ENCODE data around the gene RIT2.

DNA sequence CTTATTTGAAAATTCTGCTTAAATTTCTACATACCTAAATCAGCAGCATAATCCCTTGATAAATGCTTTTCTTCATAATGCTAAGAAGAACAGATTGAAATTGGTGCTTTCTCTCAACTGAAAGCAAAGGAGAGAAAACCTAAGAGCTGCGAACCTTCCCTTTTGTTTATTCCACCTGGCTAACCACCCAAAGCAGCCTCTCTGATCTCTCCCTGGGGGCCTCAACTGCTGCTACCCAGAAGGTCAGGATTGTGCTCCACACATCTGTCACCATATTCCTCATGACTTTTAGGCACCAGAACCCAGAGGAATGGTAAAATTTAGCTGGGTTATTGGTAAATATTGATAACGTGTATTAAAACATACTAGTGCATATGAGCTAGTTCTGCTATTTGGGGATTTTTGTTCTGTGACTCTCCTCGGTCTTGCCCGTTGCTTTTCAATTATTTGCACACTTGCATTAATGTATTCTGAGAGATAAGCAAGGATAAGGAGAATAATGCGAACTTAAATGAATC lies 334.1 kb downstream of the RIT2 start:
- TF ChIP-seq ZFP30 (CRISPR knock-in tag; IDR thresholded peaks at IDR 0.05) (no peak), ZNF8 (CRISPR knock-in tag; IDR thresholded peaks at IDR 0.05) (no peak), PATZ1 (CRISPR knock-in tag; IDR thresholded peaks at IDR 0.05; ENCODE audit: borderline replicate concordance) (no peak), PPARA (CRISPR knock-in tag; IDR thresholded peaks at IDR 0.05; ENCODE audit: borderline replicate concordance) (no peak), ZFP3 (CRISPR knock-in tag; IDR thresholded peaks at IDR 0.05) (no peak), RARB (CRISPR knock-in tag; IDR thresholded peaks at IDR 0.05) (no peak), TCF4 (CRISPR knock-in tag; IDR thresholded peaks at IDR 0.05; ENCODE audit: borderline replicate concordance) (no peak), ARNTL (CRISPR knock-in tag; IDR thresholded peaks at IDR 0.05; ENCODE audit: borderline replicate concordance, low read depth) (no peak), ISL1 (CRISPR knock-in tag; IDR thresholded peaks at IDR 0.05) (no peak)

Measured in SK-N-SH treated with all-trans-retinoic acid at 6 μM for 48 hours (cell line).